ENCODE results near the gene HDDC3.

The HDDC3 gene

DNA sequence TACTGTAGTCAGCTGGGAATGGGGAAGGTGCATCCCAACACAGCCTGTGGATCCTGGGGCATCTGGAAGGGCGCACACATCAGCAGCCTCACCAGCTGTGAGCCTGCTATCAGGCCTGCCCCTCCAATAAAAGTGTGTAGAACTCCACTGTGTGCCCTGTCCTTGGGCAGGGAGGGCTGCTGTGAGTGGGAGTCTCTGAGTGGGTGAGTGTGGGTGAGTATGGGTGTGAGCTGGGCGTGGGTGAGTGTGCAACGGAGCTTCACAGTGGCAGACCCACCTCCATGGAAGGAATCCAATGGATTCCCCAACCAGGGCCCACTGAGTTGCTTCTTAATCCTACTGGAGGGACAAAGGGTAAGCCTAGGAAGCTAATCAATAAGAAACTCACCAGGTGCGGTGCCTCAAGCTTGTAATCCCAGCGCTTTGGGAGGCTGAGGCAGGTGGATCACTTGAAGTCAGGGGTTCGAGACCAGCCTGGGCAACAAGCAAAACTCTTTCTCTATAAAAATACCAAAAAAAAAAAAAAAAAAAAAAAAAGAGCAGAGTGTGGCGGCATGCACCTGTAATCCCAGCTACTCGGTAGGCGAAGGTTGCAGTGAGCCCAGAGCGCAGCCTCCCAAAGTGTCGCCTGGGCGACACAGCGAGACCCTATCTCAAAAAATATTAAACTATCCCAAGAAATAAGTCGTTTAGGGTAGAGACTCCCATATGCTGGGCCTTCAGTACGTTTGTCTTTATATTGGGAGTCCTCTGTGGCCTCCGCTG, 21.8 kb upstream of the HDDC3 start:
- no peak for DNase-seq (ENCODE audit: low read depth in 3 of 3)

DNA sequence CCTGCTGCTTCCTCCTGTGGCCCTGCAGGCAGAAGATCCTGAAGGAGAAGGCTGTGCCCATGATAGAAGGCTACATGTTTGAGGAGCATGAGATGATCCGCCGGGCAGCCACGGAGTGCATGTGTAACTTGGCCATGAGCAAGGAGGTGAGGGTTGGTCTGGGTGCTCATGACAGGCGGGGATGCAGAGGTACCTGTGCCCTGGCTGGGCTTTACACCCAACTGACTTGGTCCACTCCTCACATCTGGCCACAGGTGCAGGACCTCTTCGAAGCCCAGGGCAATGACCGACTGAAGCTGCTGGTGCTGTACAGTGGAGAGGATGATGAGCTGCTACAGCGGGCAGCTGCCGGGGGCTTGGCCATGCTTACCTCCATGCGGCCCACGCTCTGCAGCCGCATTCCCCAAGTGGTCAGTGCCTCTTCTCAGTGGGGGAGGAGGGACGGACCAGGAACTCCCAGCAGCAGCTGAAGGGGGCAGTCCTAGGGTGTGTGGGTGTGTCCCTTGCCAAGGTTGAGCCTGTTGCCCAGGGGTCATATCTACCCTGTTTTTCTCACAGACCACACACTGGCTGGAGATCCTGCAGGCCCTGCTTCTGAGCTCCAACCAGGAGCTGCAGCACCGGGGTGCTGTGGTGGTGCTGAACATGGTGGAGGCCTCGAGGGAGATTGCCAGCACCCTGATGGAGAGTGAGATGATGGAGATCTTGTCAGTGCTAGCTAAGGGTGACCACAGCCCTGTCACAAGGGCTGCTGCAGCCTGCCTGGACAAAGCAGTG, 20.7 kb upstream of the HDDC3 start:
- no peak for DNase-seq (ENCODE audit: low read depth in 3 of 3)

DNA sequence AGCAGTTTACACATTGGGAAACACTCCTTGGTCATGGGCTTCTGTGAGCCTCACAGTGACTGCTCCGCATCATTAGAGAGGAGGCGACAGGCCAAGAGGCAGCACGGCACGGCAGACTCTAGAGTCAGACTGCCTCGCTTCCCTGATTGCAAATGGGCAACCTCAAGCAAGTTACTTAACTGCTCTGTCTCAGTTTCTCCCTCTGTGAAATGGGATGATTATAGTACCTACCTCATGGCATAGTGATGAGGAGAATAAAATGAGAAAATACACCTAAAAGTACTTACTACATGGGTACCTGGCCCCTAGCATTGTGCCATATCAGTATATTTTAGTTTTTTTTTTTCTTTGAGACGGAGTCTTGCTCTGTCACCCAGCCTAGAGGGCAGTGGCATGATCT, 18.3 kb upstream of the HDDC3 start:
- DNase-seq (ENCODE audit: low read depth in 3 of 3): no peak

GRCh38 chr15:90949979-90950675, 17.8 kb upstream of the HDDC3 start:
- no peak for DNase-seq (ENCODE audit: low read depth in 3 of 3)

DNA sequence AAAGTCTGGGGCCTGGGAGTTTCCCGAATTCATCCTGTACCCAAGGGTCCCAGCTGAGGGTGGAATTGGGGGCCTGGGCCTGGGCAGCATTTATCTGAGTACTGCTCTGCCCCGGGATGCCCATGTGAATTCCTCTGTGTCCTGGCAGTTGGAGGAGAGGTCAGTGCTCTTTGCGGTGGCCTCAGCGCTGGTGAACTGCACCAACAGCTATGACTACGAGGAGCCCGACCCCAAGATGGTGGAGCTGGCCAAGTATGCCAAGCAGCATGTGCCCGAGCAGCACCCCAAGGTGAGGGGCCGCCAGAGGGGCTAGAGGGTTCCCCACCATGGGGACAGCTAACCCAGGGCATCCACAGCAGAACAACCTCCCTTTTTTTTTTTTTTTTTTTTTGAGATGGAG, 16.2 kb upstream of the HDDC3 start:
- DNase-seq (ENCODE audit: low read depth in 3 of 3): no peak

DNA sequence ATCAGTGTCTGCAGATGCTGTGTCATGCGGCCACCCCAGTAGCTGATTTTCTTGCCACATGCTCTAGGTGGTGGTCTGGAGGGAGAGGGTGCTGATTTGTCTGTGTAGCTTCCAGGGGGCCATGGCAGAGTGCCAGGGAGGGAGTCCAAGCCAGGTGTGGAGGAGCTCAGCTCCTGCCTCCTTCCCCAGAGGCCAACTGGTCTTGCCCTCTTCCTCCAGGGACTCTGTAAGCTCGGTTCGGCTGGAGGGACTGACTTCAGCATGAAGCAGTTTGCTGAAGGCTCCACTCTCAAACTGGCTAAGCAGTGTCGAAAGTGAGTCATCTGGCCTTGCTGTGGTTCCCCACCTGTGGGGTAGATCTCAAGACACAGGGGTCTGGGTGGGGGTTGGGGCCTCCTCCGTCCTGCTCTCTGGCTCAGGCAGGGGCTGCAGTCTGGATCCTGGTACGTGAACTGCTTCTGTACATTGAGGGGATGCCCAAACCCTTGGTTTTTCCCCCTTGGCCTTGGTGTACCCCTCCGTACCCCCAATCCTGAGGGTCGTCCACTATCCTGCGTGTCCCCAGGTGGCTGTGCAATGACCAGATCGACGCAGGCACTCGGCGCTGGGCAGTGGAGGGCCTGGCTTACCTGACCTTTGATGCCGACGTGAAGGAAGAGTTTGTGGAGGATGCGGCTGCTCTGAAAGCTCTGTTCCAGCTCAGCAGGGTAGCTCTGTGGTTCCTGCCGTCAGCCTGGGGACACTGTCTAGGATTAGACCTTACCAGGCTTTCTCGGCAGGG, 15.4 kb upstream of the HDDC3 start:
- no peak for DNase-seq (ENCODE audit: low read depth in 3 of 3)

DNA sequence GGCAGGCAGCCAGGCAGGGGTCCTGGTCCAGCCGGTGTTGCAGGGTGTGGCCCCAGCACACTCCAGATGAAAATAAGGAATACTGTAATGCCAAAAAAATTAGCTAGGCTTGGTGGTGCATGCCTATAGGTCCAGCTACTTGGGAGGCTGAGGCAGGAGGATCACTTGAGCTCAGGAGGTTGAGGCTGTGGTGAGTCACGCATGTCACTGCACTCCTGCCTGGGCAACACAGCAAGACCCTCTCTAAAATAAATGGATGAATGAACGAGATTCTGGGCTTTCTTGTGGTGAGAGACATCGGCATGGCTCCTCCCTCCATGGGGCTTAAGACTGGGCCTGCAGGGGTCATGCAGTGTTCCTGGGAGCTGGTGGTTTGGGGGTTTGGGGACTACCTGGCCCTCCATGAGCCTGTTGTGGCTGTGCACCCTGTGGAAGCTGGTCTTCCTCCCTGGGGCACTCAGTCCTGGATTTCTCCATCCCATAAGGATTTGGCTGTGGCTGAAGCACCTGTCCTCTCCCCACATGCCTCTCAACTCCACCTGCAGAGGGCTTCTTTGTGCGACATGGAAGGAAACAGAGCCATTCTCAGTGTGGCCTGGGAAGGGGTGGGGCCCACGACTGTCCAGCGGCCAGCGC, 14.7 kb upstream of the HDDC3 start:
- DNase-seq (ENCODE audit: low read depth in 3 of 3): no peak

DNA sequence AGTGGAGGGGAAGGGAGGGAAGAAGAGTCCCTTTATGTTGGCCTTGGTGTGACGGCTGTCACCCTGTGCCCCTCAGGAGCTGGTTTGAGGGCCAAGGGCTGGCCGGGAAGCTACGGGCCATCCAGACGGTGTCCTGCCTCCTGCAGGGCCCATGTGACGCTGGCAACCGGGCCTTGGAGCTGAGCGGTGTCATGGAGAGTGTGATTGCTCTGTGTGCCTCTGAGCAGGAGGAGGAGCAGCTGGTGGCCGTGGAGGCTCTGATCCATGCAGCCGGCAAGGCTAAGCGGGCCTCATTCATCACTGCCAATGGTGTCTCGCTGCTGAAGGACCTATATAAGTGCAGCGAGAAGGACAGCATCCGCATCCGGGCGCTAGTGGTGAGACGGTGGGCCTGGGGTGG, 14.2 kb upstream of the HDDC3 start:
- DNase-seq (ENCODE audit: low read depth in 3 of 3): no peak

GRCh38 chr15:90945091-90945490, 12.7 kb upstream of the HDDC3 start:
- DNase-seq (ENCODE audit: low read depth in 3 of 3): no peak

- no peak for DNase-seq (ENCODE audit: low read depth in 3 of 3)
Measured at GRCh38 chr15:90942354-90943120, 10.2 kb upstream of the HDDC3 start.

DNA sequence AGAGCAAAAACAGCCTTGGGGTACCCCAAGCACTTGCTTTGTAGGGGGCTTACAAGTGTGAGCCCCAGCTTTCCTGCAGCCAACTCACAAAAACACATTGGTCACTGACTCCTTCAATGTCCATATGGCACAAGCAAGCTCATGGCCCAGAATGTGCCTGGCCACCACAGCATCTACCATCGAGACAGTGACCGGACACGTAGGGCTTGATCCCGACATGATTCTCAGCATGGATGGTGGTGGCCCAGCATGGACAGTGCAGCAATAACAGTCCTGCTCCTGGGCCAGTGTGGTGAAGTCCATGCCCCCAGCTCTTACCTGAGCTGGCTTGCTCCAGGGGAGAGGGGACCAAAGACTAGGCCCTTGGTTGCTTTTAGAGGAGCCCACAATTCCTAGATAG, 8.7 kb upstream of the HDDC3 start:
- no peak for DNase-seq (ENCODE audit: low read depth in 3 of 3)

DNA sequence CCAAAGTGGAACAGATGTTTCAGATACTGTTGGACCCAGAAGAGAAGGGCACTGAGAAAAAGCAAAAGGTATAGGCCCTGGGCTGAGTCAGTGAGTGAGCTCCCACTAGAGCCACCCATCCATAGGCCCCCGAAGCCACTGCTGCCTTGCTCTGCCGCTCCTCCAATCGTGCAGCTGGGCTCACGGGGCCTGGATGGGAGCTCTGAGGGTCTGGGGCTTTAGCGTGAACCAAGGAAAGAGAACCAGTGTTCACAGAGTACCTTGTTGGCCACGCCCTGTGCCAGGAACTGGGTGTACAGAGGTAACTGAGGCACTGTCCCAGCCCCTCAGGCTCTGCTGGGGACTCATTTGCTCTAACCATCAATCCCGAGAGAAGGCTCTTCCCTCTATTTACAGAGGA, 7.4 kb upstream of the HDDC3 start:
- DNase-seq (ENCODE audit: low read depth in 3 of 3): no peak

DNA sequence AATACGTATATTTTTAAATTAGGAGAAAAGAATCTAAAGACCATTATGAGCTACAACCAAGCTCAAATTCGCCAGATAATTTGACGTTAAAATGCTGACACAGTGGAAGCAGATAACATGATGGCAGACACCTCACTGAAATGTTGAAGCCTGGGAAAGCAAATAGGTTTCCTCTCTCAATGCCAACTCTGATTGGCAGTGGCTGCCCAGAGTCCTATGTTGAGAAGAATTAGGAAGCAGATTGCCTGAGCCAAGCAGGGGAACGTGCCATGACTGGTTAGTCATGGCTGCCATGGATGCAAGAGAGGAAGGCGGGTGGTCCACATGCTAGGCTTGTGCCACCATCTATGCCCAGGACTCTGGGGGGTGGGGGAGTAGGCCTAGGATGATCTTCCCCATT, 5.9 kb upstream of the HDDC3 start:
- no peak for DNase-seq (ENCODE audit: low read depth in 3 of 3)

DNA sequence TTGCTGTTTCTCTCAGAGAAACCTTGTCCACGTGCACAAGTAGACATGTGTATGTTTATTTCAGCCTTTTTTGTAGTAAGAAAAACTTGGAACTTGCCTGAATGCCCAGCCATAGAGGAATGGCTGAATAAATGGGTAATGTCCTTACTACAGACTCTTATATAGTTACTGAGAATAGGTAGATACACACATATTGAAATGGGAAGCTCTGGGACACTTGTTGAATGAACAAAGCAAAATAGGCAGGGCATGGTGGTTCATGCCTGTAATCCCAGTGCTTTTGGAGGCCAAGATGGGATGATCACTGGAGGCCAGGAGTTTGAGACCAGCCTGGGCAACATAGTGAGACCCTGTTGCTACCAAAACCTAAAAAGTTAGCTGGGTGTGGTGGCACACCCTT, 4.5 kb upstream of the HDDC3 start:
- DNase-seq (ENCODE audit: low read depth in 3 of 3): no peak

- DNase-seq (ENCODE audit: low read depth in 3 of 3): peak; percentile 89 to 98 (median 94)
Measured at GRCh38 chr15:90934949-90935751, 2.8 kb upstream of the HDDC3 start, which contains the start of gene UNC45A. TSS of gene UNC45A (plus strand) at chr15:90935285. CDS start at chr15:90935325, 40 bp downstream.

DNA sequence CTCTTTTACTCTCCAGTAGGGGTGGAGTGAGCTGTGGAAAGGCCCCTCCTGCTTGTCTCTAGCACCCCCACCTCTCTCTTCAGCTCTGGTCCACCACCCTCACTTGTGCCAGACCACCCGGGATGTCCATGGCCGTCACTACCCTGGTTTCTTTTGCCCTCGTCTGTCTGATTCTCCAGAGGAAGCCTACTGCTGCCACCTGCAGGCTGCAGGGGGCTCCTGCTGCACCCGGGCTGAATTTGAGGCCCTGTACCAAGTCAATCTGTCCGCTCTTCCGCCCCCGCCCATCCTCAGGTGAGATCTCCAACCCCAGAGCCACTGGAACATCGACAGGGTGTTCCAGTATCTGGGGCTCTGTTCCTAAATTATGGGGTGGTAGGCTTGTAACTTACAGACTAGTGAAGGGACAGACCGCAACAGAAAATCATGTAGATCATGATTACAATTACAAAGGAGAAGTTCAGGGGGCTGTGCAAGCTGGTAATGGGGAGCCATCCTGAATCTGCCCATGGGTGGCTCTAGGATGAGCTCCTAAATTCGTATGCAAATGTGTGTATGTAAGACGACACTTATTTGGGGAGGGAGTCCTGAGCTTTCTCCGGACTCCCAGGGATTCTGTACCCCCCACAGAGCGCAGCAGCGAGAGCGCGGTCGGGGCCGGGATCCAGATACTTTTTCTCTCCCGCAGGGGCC, 2.1 kb upstream of the HDDC3 start:
- peak; percentile 60 to 87 (median 80) for DNase-seq (ENCODE audit: low read depth in 3 of 3)

- DNase-seq (ENCODE audit: low read depth in 3 of 3): no peak
Measured at GRCh38 chr15:90933301-90933700, 952 bp upstream of the HDDC3 start.

GRCh38 chr15:90932660-90932991, 277 bp upstream of the HDDC3 start:
- no peak for DNase-seq (ENCODE audit: low read depth in 3 of 3)

DNA sequence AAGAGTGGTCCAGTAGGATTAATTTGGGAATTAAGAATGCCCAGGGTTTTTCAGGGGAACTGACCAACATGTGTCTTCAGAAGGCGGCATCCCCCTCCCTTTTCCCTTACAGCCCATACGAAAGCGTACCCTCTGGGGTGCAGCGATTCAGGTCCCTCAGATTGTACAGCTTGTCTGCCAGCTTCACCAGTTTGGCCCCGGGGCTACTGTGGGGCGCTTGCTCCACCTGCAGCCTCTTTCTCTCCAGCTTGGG, 848 bp downstream of the HDDC3 start:
- no peak for DNase-seq (ENCODE audit: low read depth in 3 of 3)
